Upper lobe of right lung (tissue), 1 donor: ENCODE measurements around the gene HOXB2. TPM values are rescaled to one million over a fixed set of nuclear protein-coding genes. Genes with fewer than 3 reads are reported as not detected.
A peak's percentile ranks its signal among the peaks of the same experiment; 100 is the strongest.
"Not testable (repeated sequence)": the region's sequence is repeated elsewhere in the genome, so short reads cannot be mapped to it uniquely, and the experiment has no call there.

Experiments
- ATAC-seq: fragments of 200-7000 bp; cut with Tn5 transposase; one replicate; pipeline ENCODE4 v1.9.1; 2020; ENCODE audit warnings: mild to moderate bottlenecking, moderate library complexity
- DNase-seq: peaks from one replicate; pipeline ENCODE4 v3.0.0-alpha.2; 2020
- H3K27ac ChIP-seq: fragments of 200-600 bp; one replicate; pipeline ENCODE4 v1.8.0; 2022
- H3K27me3 ChIP-seq: fragments of 200-600 bp; one replicate; pipeline ENCODE4 v1.8.0; 2022; ENCODE audit warnings: mild to moderate bottlenecking
- H3K36me3 ChIP-seq: fragments of 200-600 bp; one replicate; pipeline ENCODE4 v1.8.0; 2022
- H3K4me1 ChIP-seq: fragments of 200-600 bp; one replicate; pipeline ENCODE4 v1.8.0; 2022
- H3K4me3 ChIP-seq: fragments of 200-600 bp; one replicate; pipeline ENCODE4 v1.8.0; 2022; ENCODE audit warnings: mild to moderate bottlenecking
- H3K9me3 ChIP-seq: fragments of 200-600 bp; one replicate; pipeline ENCODE4 v1.8.0; 2022
- CTCF ChIP-seq: fragments of 200-600 bp; IDR thresholded peaks from one replicate; pipeline ENCODE4 v1.8.0; 2022; ENCODE audit warnings: antibody characterized with exemption
- intact Hi-C: fragments of 100-400 bp; cut with DNase I; formaldehyde crosslinking; loops from one replicate; pipeline ENCODE4 v1.11.0; 2022
- total RNA-seq: library from RNA; stranded (reverse); fragmentation: NEBNext Ultra II Directional; extraction: Animal tissue kit (Norgen Biotek cat#: 25700); gene quantifications from one replicate; pipeline ENCODE4 v1.2.1, GENCODE V29; 2021
- donor health status: DM: no; HTN: yes; CAD: no; lungs with severe emphysema.

The HOXB2 gene
- total RNA-seq, 1 donor from 2014 or later, result 11.0 TPM

- Histone ChIP-seq H3K36me3 (no peaks in the 10 kb centered on the region), H3K9me3 (no peaks in the 10 kb centered on the region), H3K4me3 (no peak overlapping the region), H3K27ac (no peak overlapping the region), H3K4me1 (no peaks in the 10 kb centered on the region), H3K27me3 (peaks cover 31% of the 10 kb centered on the region)
- ATAC-seq, result peak; percentile 29
- no peak for DNase-seq
- intact Hi-C loops, result no loop called here
- TF ChIP-seq CTCF, result no peak
Observed at GRCh38 chr17:48513097-48513496, 31.8 kb downstream of the HOXB2 start.

- Histone ChIP-seq H3K9me3 (no peaks in the 10 kb centered on the region), H3K27ac (no peak overlapping the region), H3K27me3 (peaks cover 13% of the 10 kb centered on the region), H3K36me3 (no peaks in the 10 kb centered on the region), H3K4me3 (no peak overlapping the region), H3K4me1 (no peaks in the 10 kb centered on the region)
- DNase-seq (no peak), ATAC-seq (no peak)
- intact Hi-C loops, result no loop called here
- no peak for TF ChIP-seq CTCF
Observed at GRCh38 chr17:48510761-48511604, 33.9 kb downstream of the HOXB2 start.

- no peak overlapping the region for H3K27ac ChIP-seq
- no peaks in the 10 kb centered on the region for H3K9me3 ChIP-seq
- H3K36me3 ChIP-seq, result no peaks in the 10 kb centered on the region
- DNase-seq (no peak), ATAC-seq (no peak)
- H3K4me3 ChIP-seq, result no peak overlapping the region
- H3K4me1 ChIP-seq, result no peaks in the 10 kb centered on the region
- H3K27me3 ChIP-seq, result peaks cover 10% of the 10 kb centered on the region
- intact Hi-C loops, result no loop called here
- TF ChIP-seq CTCF, result no peak
Observed at GRCh38 chr17:48510381-48510760, 34.5 kb downstream of the HOXB2 start.

DNA sequence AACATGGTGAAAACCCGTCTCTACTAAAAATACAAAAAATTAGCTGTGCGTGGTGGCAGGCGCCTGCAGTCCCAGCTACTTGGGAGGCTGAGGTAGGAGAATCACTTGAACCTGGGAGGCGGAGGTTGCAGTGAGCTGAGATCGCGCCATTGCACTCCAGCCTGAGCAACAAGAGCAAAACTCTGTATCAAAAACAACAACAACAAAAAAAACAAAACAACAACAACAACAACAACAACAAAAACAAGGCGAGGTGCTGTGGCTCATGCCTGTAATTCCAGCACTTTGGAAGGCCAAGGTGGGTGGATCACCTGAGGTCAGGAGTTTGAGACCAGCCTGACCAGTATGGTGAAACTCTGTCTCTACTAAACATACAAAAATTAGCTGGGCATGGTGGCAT is 35.2 kb downstream of the HOXB2 start:
- intact Hi-C loops, H3K36me3 ChIP-seq, ATAC-seq, H3K27me3 ChIP-seq, H3K4me3 ChIP-seq, H3K4me1 ChIP-seq, H3K9me3 ChIP-seq, H3K27ac ChIP-seq, DNase-seq: not testable (repeated sequence)

DNA sequence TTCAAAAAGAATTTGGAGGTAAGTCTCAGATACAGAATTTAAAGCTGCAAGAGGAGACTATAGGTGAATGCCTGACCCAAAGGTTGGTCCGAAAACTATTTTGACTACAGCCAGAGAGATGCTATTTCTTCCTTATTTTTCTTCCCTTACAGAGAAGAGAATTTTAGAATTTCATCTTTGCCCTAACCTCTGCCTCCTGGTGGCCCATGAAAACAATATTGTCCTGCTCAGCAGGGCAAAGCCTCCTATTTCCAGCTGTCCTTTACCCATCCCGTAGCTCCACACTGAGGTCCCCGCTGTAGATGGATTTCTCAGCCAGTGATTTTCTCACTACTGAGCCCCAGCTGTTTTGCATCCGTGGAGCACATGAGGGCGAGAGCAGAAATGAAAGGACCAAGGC is 38.7 kb downstream of the HOXB2 start:
- no peaks in the 10 kb centered on the region for H3K36me3 ChIP-seq
- H3K27me3 ChIP-seq, result no peaks in the 10 kb centered on the region
- TF ChIP-seq CTCF, result no peak
- ATAC-seq (no peak), DNase-seq (no peak)
- H3K4me1 ChIP-seq, result no peaks in the 10 kb centered on the region
- no peak overlapping the region for H3K27ac ChIP-seq
- H3K4me3 ChIP-seq, result no peak overlapping the region
- H3K9me3 ChIP-seq, result no peaks in the 10 kb centered on the region
- intact Hi-C loops, result no loop called here

- Histone ChIP-seq H3K4me1 (no peaks in the 10 kb centered on the region), H3K27me3 (no peaks in the 10 kb centered on the region), H3K9me3 (no peaks in the 10 kb centered on the region), H3K4me3 (no peak overlapping the region), H3K36me3 (no peaks in the 10 kb centered on the region), H3K27ac (no peak overlapping the region)
- intact Hi-C loops, result no loop called here
- no peak for TF ChIP-seq CTCF
- DNase-seq, result no peak
- ATAC-seq, result peak; percentile 77
Observed at GRCh38 chr17:48505788-48506187, 39.1 kb downstream of the HOXB2 start.
